Measurements from ENCODE around the gene TMEM263.
"Not testable (repeated sequence)": the region's sequence is repeated elsewhere in the genome, so short reads cannot be mapped to it uniquely, and the experiment has no call there.

Gene TMEM263

DNA sequence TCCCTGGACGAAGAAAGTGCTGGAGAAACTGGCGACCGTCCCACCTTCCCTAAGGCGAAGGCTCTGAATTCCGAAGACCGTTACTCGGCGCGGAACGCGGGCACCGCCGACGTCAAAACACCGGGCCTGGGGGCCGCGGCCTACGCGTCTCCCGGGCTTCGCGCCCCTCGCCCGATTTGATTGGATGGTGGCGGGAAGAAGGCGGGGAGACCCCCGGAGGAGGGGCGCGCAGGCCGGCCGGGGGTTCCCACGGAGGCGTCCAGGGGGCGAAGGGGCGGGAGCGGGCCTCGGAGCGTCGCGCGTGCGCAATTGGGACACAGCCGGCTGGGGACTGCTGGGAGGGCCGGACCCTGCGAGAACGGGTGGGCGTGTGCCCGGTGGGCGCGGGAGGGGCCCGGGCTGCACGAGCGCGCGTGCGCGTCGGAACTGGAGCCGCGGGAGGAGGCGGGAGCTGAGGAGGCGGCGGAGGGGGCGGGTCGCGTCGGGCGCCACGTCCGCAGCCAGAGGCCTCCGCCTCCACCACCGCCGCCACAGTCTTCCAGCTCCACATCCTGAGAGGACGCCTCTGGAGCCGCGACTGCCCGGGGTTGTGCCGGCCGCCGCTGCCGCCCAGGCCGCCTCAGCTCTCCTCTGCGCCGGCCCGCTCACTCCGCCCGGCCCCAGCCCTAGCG lies at the start of gene TMEM263:
TMEM263 (plus strand) TSS at position 531 of the 671 bp plus-strand sequence. CDS start 11,210 bp downstream, outside the sequence.
- DNase-seq: peak; percentile 92 to 95

DNA sequence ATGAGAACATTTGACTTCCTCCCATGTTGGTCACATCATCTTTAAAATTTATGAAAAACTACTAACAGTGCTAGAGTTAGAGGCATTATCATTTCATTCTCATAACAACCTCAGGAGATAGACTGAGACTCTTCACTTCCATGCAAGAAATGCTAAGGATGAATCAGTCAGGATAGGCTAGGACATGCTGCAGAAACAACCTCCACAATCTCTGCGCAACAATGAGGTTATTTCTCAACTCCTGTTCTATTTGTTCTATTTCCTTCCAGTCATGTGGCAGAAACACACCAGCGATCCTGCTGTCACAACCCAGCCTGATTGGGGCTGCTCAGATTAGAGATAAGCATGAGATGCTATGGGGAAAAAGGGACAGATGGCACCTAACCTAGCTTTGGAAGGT lies 49.0 kb upstream of the TMEM263 start:
- no peak for DNase-seq

DNA sequence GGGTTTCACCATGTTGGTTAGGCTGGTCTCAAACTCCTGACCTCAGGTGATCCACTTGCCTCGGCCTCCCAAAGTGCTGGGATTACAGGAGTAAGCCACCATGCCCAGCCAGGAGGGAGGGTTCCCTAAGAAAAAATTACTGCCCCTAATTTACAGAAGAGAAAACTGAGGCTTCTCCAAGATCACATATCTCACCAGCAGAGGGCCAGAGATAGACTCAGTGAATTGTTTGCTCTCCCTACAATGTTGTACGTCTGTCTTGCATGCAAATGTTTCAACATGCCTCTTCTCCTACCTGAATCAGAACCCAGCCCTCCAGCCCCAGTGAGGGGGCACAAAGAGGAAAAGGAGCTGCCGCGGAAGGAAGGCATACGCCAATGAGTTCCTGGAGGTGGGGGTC lies 48.3 kb upstream of the TMEM263 start:
- DNase-seq: no peak

DNA sequence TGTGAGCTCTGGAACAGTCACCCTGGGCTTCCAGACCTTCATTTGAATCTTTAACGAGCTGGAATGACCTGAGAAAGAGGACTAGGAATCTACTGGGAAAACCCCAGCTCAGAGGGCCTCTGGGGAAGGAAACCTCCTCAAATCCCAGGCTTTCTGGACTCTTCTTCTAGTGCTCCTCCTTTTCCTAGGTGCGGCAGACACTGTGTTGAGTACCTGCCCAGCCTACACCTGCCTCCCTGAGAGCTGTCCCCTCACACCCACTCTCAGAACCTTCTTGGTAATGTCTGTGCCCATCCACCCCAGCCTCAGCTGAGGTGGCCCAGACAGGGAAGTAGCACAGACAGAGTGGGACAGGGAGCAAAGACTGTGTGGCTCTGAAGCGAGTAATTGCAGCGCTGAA lies 47.9 kb upstream of the TMEM263 start:
- no peak for DNase-seq

DNA sequence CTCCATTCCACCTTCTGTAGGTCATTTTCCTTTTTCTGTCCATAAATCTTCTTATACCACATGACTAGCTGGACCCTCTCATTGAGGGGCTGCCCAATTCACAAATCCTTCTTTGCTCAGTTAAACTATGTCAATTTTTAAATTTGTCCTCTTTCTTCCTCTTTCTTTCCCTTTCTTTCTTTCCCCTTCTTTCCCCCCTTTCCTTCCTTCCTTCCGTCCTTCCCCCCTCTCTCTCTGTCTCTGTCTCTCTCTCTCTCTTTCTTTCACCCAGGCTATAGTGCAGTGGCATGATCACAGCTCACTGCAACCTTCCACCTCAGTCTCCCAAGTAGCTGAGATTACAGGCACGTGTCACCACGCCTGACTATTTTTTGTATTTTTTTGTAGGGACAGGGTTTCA lies 47.1 kb upstream of the TMEM263 start:
- no peak for DNase-seq

DNA sequence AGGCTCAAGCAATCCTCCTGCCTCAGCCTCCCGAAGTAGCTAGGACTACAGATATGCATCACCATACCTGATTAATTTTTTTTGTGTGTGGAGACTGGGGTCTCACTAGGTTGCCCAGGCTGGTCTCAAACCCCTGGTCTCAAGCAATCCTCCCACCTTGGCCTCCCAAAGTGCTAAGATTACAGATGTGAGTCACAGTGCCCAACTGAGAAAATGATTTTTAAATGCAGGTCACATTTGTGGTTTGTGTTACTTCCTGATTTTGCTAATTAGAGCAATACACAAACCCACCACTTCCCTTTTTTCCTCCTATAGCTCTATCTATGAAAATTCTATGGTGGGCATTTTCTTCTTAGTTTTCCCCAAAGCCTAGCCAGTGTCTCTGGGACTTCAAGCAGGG lies 45.5 kb upstream of the TMEM263 start:
- DNase-seq: no peak

DNA sequence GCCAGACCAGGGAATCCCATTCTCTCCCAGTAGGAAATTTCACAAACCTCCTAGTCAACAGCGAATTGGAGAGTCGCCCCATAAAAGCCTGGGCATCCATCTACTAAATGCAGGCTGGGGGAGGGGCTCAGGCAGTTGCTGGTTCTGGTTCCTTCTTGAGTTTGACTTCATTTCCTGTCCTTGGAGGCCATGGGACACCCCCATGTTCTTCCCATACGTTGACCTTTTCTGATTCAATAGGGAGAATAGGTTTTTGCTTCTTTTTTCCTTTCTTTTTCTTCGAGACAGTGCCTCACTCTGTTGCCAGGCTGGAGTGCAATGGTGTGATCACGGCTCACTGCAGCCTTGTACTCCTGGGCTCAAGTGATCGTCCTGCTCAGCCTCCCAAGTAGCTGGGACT lies 44.1 kb upstream of the TMEM263 start:
- no peak for DNase-seq

DNA sequence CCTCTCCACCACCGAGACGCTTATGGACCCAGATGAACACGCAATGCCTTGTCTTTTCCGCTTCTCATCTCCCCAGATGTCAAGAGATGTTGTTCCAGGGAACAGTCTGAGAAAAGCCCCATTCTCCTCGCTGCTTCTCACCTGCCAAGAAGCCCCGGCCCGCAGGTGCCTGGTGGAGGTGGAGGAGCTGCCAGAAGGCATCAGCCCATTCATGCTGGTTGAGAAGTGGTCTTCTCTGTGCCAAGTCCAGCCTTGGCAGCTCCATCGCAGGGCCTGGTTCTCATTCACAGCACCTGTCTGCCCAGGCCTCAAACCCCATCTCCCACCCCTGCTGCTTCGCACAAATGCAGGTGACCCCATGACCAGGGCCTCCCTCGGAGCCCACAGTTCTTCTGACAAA lies 42.3 kb upstream of the TMEM263 start:
- no peak for DNase-seq

DNA sequence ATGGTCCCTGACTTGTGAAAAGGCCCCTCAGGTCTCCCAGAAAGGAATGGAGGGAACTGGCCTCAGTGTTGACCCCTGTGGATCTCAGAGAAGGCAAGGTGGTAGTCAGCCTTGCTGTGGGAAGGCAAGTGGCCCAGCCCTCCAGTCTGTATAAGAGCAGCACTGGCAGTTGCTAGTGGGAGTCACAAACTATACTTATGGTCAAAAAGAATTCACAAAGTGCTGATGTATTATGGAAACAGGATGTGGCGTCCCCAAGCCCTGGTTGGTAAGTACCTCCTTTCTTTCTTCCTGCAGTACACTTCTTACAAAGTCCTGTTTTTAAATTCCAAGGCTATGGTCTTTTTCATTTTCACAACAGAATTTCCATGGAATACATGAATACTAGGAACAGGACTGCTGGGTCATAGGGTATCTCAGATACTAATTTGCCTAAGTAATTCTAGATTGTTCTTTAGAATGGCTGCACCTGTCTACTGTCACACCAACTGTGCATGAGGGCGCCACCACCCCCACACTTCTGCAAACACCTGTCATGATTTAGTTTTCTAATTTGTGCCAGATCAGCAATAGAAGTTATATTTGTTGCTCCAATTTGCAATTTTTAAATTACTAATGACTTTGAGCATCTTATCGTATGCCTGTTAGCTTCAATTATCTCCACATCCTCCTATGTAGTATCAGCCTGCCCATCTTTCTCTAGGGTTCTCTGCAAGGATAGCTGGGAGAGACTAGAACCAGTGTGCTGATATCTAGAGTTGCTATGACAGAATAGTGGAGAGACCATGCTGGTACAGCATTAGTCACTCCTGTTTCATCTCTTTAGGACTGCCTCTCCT lies 40.7 kb upstream of the TMEM263 start:
- DNase-seq: no peak

DNA sequence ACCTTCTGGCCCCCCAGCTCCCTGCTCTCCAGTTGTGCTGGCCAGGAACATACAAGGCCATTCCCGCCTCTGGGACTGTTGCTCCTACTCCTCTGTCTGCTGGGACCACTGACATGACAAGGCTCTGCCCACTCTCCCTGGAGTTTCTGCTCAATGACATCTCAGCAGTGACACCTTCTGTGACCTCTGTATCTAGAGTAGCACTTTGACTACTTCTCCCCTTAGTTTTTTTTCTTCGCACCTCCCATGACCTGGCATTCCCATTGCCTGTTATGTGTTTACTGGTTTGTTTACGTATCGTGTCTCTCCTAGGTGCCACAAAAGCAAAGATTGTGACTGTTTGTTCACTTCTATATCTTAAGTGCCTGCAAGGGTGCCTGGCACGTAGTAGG lies 40.1 kb upstream of the TMEM263 start:
- DNase-seq: no peak

DNA sequence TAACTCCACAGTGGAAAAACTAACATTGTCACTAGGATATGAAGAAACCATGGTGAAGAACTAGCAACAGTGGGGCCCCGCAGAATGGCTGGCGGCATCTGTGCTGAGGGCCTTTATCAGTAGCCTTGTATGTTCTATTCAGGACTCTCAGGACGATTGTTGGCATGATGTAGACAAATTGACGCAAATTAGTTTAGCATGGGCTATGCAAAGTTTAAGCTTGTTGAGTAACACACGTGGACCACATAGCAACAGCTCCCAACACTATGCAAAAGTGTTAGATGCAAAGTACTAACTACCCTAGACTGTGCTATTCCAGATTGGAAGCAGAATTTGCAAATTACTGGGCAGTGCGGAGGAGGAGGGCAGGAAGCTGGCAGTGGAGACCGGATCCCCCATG lies 38.2 kb upstream of the TMEM263 start:
- DNase-seq: no peak

DNA sequence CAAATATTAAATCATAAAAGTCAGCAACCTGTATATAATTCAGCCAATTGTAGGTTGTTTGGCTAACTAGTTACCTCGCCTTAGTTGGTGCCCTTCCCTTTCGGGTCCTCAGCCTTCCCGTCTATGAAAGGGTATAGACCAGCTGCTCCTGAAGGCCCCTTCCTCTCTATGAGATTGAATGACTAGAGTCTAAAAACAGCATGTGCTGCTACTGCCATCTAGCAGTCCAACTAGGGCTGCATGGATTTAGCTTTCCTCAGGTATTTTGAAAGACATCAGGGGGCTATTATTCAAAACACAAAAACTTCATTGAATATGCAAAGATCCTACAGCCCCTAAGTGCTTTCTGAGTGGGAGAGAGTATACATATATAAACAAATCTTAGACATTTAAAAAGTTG lies 37.0 kb upstream of the TMEM263 start:
- DNase-seq: peak; percentile 40 to 70

DNA sequence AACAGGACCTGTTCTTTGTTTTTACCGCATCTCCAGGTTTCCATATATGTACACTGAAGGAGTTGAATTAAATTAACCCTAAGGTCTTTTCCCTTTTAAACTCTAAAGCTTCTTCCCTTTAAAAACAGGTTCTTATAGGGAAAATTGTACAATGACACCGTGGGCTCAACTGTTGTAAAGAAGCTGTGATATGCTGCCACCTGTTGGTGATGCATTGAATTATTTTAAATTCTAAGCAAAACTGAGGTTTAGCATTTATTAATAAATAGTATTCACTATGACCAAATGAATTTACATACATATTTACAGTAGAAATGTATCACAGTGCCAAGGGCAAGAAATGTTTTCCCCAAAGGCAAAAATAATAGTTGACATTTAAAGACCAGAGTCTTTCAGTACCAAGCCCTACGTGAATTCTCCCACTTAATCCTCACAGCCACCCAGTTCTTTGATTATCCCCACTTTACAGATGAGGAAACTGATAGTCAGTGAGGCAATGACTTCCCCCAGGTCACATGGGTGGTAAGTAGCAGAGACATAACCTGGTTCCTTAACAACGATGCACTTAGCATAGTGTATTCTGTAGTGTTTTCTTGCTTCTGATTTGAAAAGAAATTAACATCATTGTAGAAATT lies 35.7 kb upstream of the TMEM263 start:
- peak; percentile 33 to 54 for DNase-seq

DNA sequence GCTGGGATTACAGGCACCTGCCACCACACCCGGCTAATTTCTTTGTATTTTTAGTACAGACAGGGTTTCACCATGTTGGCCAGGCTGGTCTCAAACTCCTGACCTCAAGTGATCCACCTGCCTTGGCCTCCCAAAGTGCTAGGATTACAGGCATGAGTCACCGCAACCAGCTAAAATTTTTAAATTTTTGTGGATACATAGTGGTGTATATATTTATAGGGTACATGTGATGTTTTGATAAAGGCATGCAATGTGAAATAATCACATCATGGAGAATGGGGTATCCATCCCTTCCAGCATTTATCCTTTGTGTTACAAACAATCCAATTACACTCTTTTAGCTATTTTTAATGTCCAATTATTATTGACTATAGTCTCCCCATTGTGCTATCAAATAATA lies 33.7 kb upstream of the TMEM263 start:
- not testable (repeated sequence) for DNase-seq

DNA sequence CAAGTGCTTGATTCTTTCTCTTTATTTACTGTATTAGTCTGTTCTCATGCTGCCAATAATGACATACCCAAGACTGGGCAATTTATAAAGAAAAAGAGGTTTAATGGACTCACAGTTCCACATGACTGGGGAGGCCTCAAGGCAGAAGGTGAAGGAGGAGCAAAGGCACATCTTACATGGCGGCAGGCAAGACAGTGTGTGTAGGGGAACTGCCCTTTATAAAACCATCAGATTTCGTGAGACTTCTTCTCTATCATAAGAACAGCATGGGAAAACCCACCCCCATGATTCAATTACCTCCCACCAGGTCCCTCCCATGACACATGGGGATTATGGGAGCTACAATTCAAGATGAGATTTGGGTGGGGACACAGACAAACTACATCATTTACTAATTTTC lies 32.1 kb upstream of the TMEM263 start:
- not testable (repeated sequence) for DNase-seq

DNA sequence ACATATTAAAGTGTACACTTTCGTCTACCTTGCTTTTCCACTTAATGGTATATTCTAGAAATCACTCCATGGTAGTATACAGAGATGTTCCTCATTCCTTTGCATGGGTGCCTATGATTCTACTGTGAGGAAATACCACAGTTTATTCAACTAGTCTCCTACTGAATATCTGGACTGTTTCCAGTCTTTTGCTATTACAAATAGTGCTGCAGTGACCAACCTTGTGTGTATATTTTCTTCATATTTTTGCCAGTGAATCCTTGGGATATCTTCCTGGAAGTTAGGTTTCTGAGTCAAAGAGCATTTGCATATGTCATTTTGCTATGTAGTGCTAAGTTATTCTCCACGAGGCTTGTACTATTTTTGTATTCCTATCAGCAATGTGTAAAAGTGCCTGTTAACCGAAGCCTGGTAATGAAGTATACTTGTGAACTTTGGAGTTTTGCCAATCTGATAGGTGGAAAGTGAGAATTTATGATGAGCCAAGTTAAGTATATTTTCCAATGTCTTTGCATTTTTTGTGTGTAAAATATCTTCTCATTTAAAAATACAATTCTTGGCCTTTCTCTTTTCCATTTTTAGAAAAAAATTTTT lies 31.3 kb upstream of the TMEM263 start:
- no peak for DNase-seq

DNA sequence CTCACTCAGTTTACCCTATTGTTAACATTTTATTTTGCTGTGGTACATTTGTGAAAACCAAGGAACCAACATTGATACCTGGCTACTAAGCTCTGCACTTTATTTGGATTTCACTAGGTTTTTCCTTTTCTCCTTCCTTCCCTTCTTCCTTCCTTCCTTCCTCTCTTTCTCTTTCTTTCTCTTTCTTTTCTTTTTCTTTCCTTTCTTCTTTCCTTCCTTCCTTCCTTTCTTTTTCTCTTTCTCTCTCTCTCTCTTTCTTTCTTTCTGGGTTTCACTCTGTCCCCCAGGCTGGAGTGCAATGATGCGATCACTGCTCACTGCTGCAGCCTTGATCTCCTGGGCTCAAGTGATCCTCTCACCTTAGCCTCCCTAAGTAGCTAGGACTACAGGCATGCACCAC lies 29.1 kb upstream of the TMEM263 start:
- DNase-seq: no peak

DNA sequence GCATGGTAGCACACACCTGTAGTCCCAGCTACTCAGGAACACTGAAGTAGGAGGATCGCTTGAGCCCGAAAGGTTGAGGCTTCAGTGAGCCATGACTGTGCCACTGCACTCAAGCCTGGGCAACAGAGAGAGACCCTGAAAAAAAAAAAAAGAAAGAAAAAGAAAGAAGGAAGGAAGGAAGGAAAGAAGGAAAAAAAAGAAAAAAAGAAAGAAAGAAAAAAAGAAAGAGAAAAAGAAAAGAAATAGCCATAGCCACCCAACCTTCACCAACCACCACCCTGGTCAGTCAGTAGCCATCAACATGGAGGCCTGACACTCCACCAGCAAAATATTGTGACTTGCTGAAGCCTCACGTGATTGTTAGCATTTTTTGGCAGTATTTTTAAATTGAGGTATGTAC lies 21.4 kb upstream of the TMEM263 start:
- no peak for DNase-seq

DNA sequence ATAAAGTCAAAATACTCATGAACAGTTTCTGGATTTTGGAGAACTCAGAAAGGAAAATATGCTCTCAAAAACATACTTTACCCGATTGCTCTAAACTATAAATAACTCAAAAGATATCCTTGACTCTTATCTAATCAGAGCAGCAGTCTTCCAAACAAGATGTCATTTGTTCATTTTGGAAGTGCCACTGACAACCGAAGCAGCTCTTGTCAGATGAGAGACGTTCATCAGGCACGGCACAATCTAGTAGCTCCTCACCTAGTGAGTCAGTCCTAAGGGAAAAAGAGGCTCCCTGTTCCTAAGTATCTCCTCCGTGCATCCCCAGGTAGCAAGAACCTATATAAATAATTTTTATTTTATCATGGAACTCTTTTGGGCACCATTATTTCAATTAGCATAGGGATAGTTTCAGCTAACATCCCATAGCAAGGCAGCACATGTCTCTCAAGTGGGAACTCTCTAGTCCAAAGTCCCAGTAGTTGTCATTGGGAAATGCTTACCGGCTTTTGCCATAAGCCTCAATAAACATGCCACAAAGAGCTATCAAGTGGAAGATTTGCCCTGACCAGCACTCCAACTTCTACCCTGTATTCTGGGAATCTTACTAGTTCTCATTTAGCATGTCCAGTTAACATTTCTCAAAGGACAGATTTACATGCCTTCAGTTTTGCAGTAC lies 14.1 kb upstream of the TMEM263 start:
- no peak for DNase-seq

DNA sequence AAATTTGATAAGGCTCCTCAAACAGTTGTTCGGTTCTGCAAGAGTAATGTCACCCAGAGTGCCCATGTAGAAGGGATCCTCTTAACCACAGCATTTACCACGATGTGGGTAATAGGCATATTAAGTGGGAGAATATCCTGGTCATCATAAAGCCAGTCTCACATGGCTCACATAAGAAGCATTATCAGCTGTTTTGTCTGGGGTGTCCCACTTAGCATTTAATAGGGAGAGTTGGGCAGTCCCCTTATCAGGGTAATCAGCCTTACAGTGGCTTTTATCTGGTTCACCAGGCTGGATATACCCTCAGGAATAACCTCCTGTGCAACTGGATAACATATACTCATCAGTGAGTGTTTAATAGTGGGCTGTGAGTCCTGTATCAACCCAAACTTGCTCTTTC lies 12.9 kb upstream of the TMEM263 start:
- no peak for DNase-seq

DNA sequence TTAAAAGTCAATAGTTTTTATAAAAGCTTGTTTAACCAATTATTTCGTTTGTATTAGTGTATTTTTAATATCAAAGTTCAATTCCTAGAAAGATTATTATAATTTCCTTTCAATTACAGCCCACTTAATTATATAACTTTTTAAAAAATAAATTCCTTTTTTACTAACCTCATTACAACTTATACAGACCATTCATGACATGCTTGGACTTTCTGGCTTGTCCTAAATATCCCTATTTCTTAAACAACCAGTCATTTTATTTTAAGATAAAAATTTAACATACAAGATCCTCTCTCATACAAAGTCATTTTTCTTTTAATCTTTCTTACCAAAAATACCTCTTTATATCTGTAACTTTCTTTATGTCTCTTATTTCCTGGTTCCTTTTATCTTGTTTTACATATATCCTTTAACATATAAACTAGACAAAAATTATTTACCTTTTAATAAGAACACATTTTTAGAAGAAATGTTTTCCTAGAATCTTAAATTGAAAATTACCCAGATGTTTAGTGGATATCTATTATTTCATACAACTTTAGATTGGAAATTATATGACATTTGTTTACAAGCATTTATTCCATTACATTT lies 10.4 kb upstream of the TMEM263 start:
- DNase-seq: no peak

DNA sequence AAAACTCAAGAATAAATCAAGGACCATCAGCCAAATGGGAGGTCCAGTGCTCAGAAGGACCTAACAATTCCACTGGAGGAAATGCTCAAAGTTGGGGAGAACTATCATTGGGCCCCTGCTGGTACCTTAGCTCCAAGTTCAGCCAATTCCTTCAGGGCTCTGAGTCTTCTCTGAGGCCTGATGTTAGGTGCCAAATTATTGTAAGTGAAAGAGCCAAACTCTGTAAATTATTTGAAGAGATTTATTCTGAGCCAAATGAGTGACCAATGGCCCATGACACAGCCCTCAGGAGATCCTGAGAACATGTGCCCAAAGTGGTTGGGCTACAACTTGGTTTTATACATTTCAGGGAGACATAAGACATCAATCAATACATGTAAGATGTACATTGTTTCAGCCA lies 8.2 kb upstream of the TMEM263 start:
- DNase-seq: no peak

DNA sequence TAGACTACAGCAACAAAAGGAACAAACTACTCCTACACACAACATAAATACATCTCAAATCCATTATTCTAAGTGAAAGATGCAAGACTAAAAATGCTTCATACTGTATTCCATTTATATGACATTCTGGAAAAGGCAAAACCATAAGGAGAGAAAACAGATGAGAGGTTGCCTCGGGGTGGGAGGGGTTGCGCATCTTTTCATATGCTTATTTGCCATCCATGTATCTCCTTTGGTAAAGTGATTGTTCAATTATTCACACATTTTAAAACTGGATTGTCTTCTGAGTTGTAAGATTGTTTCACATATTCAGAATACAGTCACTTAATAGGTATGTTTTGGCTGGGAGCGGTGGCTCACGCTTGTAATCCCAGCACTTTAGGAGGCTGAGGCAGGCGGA lies 5.1 kb upstream of the TMEM263 start:
- DNase-seq: no peak

Measured in NCI-H2081 (cell line).